SK-MEL-5 (cell line): ENCODE measurements around the gene KRTAP4-3. TPM values are rescaled to one million over a fixed set of nuclear protein-coding genes. Genes with fewer than 3 reads are reported as not detected.
"Not testable (repeated sequence)": the region's sequence is repeated elsewhere in the genome, so short reads cannot be mapped to it uniquely, and the experiment has no call there.

Experiments
- DNase-seq: peaks from one replicate; pipeline ENCODE4 v3.0.0-alpha.2; 2016; ENCODE audit warnings: low read depth, low spot score
- in situ Hi-C: cut with HindIII; loops from 2 replicates; pipeline ENCODE4 v1.10.0; 2016; ENCODE audit warnings: low sequenced_read_pairs, high pct_unique_total_duplicates, low pct_unique_long_range_greater_than_20kb
- small RNA-seq, 2 experiments: library from RNA; depleted of rRNA; stranded (forward); fragments of <200 nt; gene quantifications; one replicate each; pipeline ENCODE3, GENCODE V24; 2014
- total RNA-seq: library from RNA; depleted of rRNA; stranded (reverse); fragments of >200 nt; shearing (Covaris generic); gene quantifications from 2 replicates; pipeline ENCODE4 v1.2.3, GENCODE V29; 2014; rRNA removed

The KRTAP4-3 gene
- total RNA-seq, 1 experiment from 2014 or later, result not detected

DNA sequence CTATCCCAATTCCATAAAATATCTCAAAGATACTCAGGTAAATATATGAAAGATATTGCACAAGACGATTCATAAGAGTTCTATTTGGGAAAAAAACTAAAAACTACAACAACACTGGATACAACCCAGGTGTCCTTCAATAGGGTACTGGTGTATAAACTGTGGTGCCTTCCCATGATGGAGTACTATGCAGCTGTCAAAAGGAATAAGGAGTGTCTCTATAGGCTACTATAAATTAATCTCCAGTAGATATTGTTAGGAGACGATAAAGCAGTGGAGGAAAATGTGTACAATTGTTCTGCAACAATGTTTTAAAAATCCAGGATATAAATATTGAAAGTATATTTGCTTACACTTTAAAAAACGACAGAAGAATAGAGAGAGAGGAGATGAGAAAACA, 41.6 kb downstream of the KRTAP4-3 start:
- in situ Hi-C loops, result no loop called here
- no peak for DNase-seq

DNA sequence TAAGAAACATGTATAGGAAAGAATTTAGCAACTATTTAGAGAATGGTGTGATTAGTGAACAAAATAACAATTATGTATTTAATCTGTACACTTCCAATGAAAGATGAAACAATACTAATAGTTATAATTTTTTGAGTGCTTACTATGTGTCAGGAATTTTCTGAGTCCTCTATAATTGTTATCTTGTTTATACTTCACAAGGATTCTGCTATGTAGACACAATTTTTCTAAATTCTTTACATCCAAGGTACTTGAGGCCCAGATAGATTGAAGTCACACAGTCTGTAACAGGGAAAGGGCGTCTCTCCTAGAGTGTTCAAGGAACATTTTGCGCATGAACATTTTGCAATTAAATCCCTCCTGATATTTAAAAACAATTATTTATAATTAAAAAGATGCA, 43.0 kb downstream of the KRTAP4-3 start:
- in situ Hi-C loops, result no loop called here
- no peak for DNase-seq

DNA sequence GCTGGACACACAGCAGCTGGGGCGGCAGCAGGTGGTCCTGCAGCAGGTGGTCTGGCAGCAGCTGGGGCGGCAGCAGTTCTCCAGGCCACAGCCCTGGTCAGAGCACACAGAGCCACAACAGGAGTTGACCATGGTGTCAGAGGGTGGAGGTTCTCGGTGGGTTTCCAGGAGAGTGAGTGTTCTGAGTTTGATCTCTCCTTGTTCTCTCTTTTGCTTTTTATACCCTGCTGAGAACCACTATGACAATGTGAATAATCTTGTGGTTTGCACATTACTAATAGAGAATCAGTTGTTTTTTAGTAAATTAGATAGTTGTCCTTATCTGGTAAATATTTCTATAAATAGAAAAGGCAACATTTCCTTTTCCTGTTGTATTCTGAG, 44.0 kb downstream of the KRTAP4-3 start, which contains the start of gene KRTAP4-12:
Gene KRTAP4-12, minus strand, starts transcription at position 192 of the 381 bp plus-strand sequence. Its CDS starts 60 bp downstream, at position 132.
- in situ Hi-C loops, DNase-seq: not testable (repeated sequence)

DNA sequence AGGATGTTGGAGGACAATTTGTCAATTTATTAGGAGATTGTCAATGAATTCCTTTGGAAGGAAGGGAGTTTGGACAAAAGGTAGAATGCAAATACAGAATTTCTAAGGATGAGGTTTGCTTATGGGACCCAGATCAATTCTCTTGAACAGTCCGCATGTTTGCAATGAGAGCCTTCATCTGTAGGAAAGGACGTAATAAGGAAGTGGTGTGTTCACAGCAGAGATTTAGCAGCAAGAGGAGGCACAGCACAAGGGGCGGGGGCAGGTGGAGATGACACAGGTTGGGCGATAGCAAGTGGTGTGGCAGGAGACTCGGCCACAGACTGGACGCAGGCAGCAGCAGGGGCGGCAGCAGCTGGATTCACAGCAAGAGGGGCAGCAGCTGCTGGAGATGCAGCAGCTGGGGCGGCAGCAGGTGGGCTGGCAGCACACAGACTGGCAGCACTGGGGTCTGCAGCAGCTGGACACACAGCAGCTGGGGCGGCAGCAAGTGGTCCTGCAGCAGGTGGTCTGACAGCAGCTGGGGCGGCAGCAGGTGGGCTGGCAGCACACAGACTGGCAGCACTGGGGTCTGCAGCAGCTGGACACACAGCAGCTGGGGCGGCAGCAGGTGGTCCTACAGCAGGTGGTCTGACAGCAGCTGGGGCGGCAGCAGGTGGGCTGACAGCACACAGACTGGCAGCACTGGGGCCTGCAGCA, 44.6 kb downstream of the KRTAP4-3 start:
- in situ Hi-C loops, DNase-seq: not testable (repeated sequence)

DNA sequence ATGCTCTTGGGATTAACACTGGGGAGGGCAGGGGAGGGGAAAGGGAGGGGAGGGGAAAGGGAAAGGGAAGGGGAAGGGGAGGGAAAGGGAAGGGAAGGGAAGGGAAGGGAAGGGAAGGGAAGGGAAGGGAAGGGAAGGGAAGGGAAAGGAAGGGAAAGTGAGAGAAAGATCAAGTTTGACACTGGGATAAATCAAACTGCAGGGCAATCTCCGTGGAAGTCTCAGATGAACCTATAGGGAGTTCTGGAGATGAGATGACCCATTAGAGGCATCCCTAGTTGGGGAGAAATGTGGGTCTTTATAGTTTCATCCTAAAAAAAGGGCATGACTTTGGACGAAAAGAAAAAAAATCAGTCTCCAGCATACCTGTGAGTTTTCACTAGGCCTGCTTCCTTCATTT, 46.3 kb downstream of the KRTAP4-3 start:
- in situ Hi-C loops, result no loop called here
- DNase-seq, result no peak

DNA sequence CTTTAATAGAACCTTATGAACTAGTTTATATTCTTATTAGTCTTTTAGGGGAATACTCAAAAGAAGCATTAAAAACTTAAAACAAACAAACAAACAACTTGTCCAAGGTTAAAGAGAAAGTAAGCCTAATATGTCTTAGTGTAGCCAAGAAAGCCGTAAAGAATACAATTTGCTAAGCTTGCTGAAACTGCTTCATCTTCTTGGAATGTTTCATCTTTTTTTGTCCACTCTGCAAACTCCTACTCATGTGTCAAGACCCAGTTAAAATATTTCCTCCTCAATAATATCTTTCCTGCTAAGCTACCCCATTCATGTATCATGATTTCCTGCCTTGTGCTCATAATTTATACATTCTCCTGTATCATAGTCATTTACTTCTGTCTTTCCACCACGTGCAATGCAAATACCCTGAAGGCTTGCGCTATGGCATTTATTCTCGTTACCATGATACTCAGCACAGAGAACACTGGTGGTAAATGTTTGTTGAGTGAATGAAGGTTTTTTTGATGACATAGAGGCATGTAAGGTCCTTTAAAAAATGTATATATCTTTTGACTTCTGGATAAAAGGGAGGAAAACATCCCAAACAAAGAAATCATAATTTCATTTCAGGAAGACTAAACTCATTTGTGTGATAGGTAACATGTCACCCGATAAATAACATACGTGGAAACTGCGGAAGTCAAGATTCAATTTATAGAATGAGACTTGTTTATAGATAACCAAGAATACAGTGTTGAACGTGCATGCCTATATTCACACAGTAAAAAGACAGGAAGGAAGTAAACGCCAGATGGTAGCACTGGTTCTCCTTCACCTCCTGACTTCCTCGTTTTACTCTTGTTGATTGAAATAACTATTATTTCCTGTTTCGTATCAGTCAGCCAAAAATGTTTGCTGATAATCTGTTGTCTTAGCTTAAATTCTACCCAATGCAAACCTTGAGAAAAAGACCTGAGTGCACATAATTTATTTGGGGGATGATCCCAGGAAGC, 48.0 kb downstream of the KRTAP4-3 start:
- DNase-seq, result peak; percentile 5
- in situ Hi-C loops, result not testable (repeated sequence)

DNA sequence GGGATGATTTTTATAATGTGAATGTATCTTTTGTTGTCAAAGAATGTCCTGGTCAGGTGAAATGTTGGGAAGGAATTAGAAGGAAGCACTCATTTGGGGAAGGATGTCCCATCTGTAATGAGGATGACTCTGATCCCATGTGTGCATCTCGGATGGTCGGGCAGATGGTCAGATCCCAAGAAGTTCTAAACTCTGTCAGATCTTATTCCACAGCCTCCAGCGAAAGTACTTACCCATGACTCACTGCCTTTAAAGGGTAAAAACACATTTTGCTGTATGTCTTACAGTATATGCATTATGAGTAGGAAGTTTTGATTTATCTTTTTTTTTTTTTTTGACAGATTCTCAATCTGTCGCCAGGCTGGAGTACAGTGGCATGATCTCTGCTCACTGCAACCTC, 49.3 kb downstream of the KRTAP4-3 start:
- in situ Hi-C loops, result no loop called here
- peak; percentile 11 for DNase-seq

DNA sequence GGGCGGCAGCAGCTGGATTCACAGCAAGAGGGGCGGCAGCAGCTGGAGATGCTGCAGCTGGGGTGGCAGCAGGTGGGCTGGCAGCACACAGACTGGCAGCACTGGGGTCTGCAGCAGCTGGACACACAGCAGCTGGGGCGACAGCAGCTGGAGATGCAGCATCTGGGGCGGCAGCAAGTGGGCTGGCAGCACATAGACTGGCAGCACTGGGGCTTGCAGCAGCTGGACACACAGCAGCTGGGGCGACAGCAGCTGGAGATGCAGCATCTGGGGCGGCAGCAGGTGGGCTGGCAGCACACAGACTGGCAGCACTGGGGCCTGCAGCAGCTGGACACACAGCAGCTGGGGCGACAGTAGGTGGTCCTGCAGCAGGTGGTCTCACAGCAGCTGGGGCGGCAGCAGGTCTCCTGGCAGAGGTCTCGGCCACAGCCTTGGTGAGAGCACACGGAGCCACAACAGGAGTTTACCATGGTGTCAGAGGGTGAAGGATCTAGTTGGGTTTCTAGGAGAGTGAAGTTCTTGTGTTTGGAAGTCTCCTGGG, 50.1 kb downstream of the KRTAP4-3 start, which contains the start of gene KRTAP4-11:
Gene KRTAP4-11, minus strand, starts transcription at position 528 of the 541 bp plus-strand sequence. Its CDS starts 58 bp downstream, at position 470.
- in situ Hi-C loops, DNase-seq: not testable (repeated sequence)

Small RNA genes within 50 kb of the gene (small RNA-seq; reads per million reads assigned to genes)
- 0 reads per million in 2 experiments for gene KRTAP4-17P

Other genes with a start within 250 kb of the KRTAP4-3 start
- gene KRT23, start 230.6 kb downstream of the KRTAP4-3 start, total RNA-seq, result not detected in 2 replicates
- gene KRT39, start 201.3 kb downstream of the KRTAP4-3 start, total RNA-seq, result not detected in 2 replicates
- not detected in 2 replicates for gene KRT40, start 183.9 kb downstream of the KRTAP4-3 start, total RNA-seq
- gene KRTAP3-3, start 174.1 kb downstream of the KRTAP4-3 start, total RNA-seq, result not detected in 2 replicates
- not detected in 2 replicates for gene KRTAP3-2, start 168.3 kb downstream of the KRTAP4-3 start, total RNA-seq
- gene KRTAP3-1, start 159.1 kb downstream of the KRTAP4-3 start, total RNA-seq, result not detected in 2 replicates
- gene KRTAP1-5, start 141.0 kb downstream of the KRTAP4-3 start, total RNA-seq, result not detected in 2 replicates
- not detected in 2 replicates for gene KRTAP1-4, start 138.0 kb downstream of the KRTAP4-3 start, total RNA-seq
- gene KRTAP1-3, start 133.3 kb downstream of the KRTAP4-3 start, total RNA-seq, result not detected in 2 replicates
- gene KRTAP1-1, start 126.8 kb downstream of the KRTAP4-3 start, total RNA-seq, result not detected in 2 replicates
- gene KRTAP2-1, start 120.9 kb downstream of the KRTAP4-3 start, total RNA-seq, result not detected in 2 replicates
- gene KRTAP2-2, start 113.0 kb downstream of the KRTAP4-3 start, total RNA-seq, result not detected in 2 replicates
- gene KRTAP2-3, start 108.1 kb downstream of the KRTAP4-3 start, total RNA-seq, result not detected in 2 replicates
- gene KRTAP2-4, start 102.3 kb downstream of the KRTAP4-3 start, total RNA-seq, result not detected in 2 replicates
- not detected in 2 replicates for gene KRTAP4-7, start 84.1 kb downstream of the KRTAP4-3 start, total RNA-seq
- not detected in 2 replicates for gene KRTAP4-8, start 70.1 kb downstream of the KRTAP4-3 start, total RNA-seq
- not detected in 2 replicates for gene KRTAP4-16, start 66.0 kb downstream of the KRTAP4-3 start, total RNA-seq
- not detected in 2 replicates for gene KRTAP4-9, start 62.8 kb downstream of the KRTAP4-3 start, total RNA-seq
- gene KRTAP4-11, start 49.8 kb downstream of the KRTAP4-3 start, total RNA-seq, result not detected in 2 replicates
- gene KRTAP4-12, start 44.0 kb downstream of the KRTAP4-3 start, total RNA-seq, result not detected in 2 replicates
- gene KRTAP4-6, start 27.7 kb downstream of the KRTAP4-3 start, total RNA-seq, result not detected in 2 replicates
- gene KRTAP4-5, start 18.4 kb downstream of the KRTAP4-3 start, total RNA-seq, result not detected in 2 replicates
- gene KRTAP4-4, start 7.5 kb downstream of the KRTAP4-3 start, total RNA-seq, result not detected in 2 replicates
- gene KRTAP4-2, start 10.0 kb upstream of the KRTAP4-3 start, total RNA-seq, result not detected in 2 replicates
- not detected in 2 replicates for gene KRTAP4-1, start 16.7 kb upstream of the KRTAP4-3 start, total RNA-seq
- gene KRTAP9-1, start 21.7 kb upstream of the KRTAP4-3 start, total RNA-seq, result not detected in 2 replicates
- gene KRTAP9-2, start 58.4 kb upstream of the KRTAP4-3 start, total RNA-seq, result not detected in 2 replicates
- gene KRTAP9-3, start 64.2 kb upstream of the KRTAP4-3 start, total RNA-seq, result not detected in 2 replicates
- not detected in 2 replicates for gene KRTAP9-8, start 69.8 kb upstream of the KRTAP4-3 start, total RNA-seq
- gene KRTAP9-4, start 81.5 kb upstream of the KRTAP4-3 start, total RNA-seq, result not detected in 2 replicates
- gene KRTAP9-9, start 87.2 kb upstream of the KRTAP4-3 start, total RNA-seq, result not detected in 2 replicates
- not detected in 2 replicates for gene KRTAP9-6, start 97.2 kb upstream of the KRTAP4-3 start, total RNA-seq
- gene KRTAP9-7, start 107.5 kb upstream of the KRTAP4-3 start, total RNA-seq, result not detected in 2 replicates
- not detected in 2 replicates for gene KRTAP29-1, start 134.6 kb upstream of the KRTAP4-3 start, total RNA-seq
- not detected in 2 replicates for gene KRTAP16-1, start 141.1 kb upstream of the KRTAP4-3 start, total RNA-seq
- gene KRTAP17-1, start 147.5 kb upstream of the KRTAP4-3 start, total RNA-seq, result not detected in 2 replicates
- gene KRT33A, start 182.6 kb upstream of the KRTAP4-3 start, total RNA-seq, result not detected in 2 replicates
- gene KRT33B, start 201.6 kb upstream of the KRTAP4-3 start, total RNA-seq, result not detected in 2 replicates
- gene KRT34, start 214.1 kb upstream of the KRTAP4-3 start, total RNA-seq, result not detected in 2 replicates
- gene KRT31, start 229.4 kb upstream of the KRTAP4-3 start, total RNA-seq, result not detected in 2 replicates